ENCODE measurements around the gene PMEL.
"Not testable (repeated sequence)": the region's sequence is repeated elsewhere in the genome, so short reads cannot be mapped to it uniquely, and the experiment has no call there.

PMEL gene

DNA sequence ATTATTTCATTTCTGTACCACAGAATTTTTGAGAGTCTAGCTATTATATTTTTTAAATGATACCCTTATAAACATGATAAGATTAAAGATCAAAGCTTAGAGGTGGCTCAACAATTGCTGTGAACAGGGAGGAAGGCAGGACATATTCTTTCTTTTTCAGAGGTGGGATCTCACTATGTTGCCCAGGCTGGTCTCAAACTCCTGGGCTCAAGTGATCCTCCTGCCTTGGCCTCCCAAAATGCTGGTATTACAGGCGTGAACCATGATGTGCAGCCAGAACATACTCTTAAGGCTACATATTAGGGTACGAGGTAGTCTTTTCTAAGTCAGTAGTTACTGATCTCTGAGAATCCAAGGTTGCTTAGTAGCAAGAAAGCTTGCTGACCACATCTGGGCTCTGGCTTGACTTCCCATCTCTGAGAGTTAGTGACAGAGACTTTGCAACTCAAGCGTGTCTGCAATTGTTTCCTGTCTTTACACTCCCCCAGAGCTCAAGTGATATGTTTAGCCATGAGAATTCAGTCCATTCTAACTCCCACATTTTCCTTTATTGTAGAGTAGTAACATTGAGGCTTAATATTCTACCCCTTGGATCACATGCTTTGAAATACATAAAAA is 16.6 kb upstream of the PMEL start:
- no peak for DNase-seq

DNA sequence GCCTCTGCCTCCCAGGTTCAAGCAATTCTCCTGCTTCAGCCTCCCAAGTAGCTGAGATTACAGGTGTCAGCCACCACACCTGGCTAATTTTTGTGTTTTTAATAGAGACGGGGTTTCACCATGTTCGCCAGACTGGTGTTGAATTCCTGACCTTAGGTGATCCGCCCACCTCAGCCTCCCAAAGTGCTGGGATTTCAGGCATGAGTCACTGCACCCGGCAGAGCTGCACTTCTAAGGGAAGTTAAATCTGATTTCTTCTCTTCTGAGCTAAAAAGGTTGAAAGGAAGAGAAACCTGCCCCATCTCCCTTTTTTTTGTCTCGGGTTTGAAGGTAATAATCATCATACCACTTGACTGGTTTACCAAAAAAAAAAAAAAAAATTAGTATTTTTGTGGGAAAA is 16.0 kb upstream of the PMEL start:
- DNase-seq = not testable (repeated sequence)

DNA sequence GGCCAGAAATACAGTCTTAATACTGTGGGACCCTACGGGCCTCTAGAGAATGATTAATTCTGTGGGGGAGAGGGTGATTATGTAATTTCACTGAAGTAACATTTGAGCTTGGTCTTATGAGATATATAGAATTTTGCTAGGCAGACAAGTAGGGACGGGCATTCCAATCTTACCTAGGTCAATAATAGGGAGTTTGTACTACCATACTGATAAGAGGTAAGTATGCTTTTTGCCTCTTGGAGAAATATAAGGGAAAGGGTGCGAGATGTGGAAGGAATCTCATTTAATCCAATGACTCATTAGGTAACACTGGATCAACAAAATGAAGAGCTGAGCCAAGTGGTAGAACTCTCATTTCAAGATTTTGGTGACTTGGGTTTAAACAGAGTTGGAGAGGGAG is 13.2 kb upstream of the PMEL start:
- DNase-seq = no peak

DNA sequence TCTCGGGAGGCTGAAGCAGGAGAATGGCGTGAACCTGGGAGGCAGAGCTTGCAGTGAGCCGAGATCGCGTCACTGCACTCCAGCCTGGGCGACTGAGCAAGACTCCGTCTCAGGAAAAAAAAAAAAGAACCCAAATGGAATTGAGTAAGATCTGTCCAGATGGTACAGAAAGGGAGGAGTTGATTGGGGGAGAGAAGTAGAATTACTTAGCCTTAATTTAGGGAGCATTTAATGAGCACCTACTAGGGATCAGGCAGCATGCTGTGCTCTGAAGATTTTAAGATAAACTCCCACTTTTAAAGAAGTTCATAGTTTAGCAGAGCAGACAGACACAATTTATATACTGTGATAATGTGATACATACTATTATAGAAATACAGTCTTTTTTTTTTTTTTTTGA is 12.6 kb upstream of the PMEL start:
- DNase-seq = no peak

DNA sequence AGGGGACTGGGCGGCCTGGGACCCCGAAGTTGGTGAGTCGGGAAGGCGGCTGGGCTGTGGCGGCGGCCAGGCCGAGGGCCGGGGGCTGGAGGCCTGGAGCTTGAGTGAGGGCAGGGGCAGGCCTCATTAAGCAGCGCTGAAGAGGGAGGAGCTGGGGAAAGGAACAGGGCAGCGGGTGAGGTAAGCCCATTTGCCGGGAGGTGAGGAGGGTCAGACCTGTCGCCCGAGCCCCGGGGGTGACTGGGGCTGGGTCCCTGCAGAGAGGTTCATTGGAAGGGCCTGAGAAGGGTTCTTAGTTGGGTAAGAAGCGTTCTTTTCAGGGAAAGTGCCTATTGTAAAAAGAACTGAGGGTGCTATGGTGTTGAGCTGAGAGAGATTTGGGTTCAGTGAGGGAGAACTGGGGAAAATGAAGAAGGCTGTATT is 8.5 kb upstream of the PMEL start:
- DNase-seq = peak; percentile 13

DNA sequence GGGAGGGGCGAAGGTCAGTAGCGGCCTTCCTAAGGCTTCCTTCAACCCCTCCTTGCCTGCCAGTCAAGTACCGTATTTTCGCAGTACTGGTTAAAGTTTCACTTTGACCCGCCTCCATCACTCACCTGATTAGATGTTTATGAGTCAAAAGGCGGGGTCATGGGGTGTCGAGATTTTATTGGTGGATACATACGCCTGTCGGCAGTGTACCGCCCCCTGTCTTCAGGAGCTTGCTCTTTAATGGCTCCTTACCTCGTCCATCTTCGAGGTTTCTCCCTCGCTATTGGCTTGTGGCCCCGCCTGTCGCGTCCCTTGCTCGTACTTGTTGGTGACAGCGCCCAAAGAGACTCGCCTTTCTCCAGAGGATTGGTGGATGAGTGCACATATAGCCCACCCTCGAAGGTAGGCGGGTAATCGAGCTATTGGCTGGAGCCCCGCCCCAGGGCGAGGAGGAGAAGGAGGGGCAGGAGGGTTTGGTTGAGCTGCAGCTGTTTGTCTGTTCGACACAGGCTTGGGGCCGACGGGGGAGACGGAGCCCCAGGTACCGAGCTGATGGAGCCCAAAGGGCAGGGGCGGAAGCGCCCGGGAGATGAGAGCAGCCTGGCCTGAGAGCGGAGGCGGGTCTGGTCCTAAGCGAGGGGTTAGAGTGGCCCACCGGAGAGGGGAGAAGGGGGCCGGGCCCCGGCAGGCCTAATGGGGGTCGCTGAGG is 7.9 kb upstream of the PMEL start, which contains the start of gene RAB5B:
TSS of gene RAB5B (plus strand) at position 480 of the 709 bp plus-strand sequence. CDS start 12,883 bp downstream, outside the sequence.
- peak; percentile 93 for DNase-seq

DNA sequence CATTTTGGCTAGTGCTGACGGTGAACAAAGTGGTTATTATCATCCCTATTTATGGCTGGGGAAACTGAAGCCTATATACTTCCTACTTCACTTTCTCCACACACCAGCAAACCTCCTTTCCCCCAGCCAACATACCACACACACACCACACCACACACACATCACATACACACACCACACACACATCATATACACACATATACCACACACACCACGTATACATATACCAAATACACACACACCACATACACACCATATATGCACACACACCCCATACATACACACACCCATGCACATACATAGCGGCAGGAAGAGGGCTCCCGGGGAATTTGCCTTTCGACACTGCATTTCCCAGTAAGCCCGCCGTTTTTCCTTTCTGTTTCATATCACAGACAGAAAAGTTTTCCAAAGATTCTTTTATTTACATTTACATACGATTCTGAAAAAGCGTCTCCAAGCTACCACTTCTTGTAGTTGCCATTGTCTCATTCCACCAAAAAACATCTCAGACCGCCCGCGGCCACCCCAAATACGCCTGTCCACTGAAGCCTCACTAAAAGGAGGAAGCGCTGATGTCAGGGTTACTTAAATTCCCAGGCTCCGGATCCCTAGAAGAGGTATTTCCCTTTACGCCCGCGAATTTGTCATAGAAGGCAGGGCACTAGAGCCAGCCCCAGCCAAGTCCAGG is 7.2 kb upstream of the PMEL start:
- DNase-seq = no peak

DNA sequence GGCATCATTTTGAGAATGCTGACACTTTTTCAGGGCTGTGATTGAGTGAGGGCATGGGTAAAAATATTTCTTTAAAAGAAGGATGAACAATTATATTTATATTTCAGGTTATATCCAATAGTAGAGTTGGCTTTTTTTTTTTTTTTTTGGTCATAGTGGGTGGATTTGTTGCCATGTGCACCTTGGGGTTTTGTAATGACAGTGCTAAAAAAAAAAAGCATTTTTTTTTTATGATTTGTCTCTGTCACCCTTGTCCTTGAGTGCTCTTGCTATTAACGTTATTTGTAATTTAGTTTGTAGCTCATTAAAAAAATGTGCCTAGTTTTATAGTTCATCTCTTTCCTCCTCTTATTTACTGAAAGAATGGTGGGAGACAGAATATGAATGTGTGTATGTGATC is 6.6 kb upstream of the PMEL start:
- DNase-seq = no peak

DNA sequence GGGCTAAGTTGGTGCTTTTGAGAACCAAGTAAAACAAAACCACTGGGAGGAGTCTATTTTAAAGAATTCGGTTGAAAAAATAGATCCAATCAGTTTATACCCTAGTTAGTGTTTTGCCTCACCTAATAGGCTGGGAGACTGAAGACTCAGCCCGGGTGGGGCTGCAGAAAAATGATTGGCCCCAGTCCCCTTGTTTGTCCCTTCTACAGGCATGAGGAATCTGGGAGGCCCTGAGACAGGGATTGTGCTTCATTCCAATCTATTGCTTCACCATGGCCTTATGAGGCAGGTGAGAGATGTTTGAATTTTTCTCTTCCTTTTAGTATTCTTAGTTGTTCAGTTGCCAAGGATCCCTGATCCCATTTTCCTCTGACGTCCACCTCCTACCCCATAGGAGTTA is 6.2 kb upstream of the PMEL start:
- no peak for DNase-seq

DNA sequence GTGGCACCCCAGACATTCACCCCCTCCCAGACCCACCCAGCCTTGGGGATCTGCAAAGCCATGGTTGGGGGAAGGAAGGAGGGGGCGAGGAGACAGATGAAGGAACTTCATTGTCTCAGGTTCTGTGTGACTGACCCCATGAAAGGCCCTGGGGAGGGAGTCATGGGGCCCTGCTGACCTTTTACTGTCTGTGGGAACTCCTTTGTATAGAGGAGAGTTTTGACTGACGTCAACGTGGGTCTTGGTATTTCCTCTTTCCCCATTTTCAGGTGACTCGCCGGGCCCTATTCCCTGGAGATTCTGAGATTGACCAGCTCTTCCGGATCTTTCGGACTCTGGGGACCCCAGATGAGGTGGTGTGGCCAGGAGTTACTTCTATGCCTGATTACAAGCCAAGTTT is 4.9 kb upstream of the PMEL start:
- no peak for DNase-seq

DNA sequence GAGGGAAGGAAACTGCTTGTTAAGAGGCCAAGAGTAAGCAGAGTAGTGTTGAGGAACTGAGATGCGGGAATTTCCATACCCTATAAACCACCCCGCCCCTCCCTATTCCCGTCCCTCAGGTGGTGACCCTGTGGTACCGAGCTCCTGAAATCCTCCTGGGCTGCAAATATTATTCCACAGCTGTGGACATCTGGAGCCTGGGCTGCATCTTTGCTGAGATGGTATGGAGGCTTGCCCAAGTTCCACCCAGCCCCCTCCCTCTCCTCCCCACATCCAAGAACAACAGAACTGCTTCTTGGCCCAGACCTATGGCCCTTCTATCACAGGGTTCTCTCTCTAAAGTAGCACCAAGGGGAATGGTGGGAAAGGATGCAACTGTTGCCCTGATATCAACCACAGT is 3.5 kb upstream of the PMEL start:
- DNase-seq = no peak

DNA sequence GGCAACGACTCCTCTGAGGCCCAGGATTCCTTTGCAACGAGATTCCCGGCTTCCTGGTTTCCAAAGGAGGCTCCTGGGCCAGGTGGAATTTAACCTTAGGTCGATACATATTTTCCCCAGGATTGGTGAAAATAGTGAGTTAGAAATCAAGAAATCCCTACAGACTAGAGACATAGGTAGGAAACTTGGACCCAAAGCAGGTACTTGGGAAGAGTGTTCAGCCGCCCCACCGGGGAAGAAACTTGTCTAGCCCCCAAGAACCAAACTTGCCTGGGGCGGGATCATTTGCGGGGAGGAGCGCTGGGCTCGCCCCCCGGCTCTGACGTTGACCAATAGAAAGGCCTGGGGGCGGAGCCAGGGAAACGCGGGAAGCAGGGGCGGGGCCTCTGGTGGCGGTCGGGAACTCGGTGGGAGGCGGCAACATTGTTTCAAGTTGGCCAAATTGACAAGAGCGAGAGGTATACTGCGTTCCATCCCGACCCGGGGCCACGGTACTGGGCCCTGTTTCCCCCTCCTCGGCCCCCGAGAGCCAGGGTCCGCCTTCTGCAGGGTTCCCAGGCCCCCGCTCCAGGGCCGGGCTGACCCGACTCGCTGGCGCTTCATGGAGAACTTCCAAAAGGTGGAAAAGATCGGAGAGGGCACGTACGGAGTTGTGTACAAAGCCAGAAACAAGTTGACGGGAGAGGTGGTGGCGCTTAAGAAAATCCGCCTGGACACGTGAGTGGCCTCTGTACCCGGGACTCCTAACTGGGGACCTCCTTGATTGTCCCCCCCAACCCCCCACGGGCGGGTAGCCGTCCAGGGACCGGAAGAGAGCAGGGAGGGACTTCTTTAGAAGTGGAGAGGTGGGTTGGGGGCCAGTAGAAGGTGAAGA is 803 bp upstream of the PMEL start, which contains the start of gene CDK2:
TSS of gene CDK2 (plus strand) at position 423 of the 874 bp plus-strand sequence. CDS start at position 602, 179 bp downstream.
- peak; percentile 93 for DNase-seq

DNA sequence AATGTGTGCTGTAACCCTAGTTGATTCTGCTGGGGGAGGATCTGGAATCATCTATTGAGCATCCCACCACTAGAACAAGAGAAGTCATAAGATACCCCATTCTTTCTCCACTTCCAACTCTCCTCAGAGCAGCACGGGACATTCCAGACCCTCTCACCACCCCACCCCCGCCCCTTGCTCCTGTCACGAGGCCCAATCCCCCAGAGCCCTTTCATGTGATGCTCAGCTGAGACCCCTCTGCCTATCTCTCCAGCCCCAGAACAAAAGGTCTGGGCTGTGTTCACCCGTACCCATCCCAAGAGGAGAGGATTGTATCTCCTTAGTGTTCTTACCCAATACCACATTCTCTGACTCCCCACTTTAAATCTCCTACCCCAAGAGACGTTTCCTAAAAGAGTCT is 602 bp downstream of the PMEL start:
- DNase-seq = no peak

DNA sequence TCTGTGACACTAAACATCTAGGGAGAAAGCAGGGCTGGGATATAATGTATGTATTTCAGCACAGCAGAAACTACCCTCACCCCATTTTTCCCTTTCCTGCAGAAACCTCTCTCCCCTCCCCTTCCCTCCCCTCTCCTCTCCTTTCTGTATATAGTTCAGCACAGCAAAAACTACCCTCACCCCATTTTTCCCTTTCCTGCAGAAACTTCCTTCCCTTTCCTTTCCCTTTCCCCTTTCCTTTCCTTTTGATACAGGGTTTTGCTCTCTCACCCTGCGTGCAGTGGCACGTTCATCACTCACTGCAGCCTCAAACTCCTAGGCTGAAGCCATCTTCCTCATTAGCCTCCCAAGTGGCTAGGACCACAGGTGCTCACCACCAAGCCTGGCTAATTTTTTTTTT is 2.1 kb downstream of the PMEL start:
- DNase-seq = no peak

DNA sequence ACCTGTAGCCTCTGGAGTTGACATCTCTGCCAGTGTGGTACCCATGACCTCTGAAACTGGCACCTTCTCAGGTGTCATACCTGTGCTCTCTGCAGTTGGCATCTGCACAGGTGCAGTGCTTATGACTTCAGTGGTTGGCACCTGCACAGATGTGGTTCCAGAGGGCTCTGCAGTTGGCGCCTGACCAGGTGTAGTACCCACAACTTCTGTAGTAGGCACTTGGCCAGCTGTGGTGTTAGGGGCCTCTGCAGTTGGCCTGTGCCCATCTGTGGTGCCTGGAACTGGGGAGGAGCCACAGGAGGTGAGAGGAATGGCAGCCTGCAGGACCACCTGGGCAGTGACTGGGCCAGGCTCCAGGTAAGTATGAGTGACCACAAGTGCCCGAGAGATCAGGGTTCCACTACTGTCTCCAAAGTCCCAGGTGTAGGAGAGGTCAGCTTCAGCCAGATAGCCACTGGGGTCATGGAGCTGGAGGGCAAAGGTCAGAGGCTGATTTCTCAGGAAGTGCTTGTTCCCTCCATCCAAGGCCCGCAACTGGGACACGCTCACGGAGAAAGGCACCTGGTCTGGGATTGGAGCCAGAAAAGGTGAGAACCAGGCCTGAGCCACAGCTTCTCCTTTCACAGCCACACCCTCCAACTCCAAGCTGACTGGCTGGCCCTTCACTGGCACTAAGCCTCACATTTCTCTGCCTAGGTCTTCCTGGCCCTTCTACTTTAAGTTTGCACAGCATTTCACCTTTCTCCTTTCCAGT is 8.6 kb downstream of the PMEL start:
- no peak for DNase-seq

DNA sequence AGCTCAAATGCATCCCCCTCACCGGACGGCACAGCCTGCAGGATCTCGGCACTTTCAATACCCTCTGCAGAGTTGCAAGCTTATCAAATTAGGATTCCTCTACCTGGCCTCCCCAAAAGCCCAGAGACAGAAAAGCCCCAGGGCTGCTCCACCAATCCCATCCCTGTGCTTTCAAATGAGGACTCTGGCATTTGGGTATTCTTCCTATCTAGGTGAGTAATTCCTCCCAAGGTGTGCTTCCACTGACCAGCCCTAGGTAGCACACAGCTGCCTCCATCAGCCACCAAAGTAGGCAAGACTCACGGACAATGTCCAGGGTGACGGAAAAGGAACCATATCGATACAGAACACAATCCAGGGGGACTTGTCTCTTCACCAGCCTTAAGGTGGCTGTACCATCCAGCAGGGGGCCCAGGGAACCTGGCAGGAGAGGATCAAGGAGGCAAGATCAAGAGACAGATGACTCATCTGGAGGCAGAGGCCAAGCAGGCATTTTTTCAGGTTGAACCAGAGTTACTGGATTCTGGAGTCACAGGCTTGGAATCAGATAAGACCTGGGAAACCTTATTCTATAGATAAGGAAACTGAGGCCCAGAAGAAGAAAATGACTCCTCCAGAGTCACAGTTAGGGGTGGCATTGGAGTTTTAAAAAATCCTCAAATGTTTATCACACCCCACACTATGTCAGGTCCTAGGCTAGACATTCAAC is 9.9 kb downstream of the PMEL start:
- DNase-seq = no peak

DNA sequence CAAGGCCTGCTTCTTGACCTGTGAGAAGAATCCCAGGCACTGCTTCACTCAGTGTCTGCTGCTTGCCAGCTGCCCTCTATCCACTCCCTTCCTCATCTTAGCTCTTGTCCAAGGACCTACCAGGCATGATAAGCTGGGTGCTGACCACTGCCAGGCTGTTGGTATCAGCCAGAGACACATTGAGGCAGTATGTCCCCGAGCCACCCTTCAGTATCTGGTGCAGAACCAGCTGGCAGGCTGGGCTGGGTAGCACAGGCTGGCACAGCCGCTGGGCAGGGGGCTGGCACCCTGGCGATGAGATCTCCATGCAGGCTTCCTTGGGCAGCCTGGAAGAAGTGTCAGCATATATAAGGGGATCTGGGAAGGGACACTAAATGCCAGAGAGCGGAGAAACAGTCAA is 10.5 kb downstream of the PMEL start:
- DNase-seq = no peak

DNA sequence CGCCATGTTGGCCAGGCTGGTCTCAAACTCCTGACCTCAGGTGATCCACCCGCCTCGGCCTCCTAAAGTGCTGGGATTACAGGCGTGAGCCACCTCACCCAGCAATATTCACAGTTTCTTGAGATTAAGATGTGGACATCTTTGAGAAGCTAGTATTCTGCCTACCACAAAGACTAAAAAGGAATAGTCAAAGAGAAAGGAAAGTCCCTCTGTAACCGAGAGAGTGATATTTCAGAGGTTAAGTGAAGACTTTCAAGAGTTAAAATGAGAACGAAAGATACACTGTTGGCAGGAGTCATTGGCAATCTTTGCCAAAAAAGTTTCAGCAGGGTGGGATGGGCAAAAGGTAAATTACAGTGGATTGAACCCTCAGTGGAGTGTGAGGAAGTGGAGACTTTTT is 19.3 kb downstream of the PMEL start:
- DNase-seq = no peak

DNA sequence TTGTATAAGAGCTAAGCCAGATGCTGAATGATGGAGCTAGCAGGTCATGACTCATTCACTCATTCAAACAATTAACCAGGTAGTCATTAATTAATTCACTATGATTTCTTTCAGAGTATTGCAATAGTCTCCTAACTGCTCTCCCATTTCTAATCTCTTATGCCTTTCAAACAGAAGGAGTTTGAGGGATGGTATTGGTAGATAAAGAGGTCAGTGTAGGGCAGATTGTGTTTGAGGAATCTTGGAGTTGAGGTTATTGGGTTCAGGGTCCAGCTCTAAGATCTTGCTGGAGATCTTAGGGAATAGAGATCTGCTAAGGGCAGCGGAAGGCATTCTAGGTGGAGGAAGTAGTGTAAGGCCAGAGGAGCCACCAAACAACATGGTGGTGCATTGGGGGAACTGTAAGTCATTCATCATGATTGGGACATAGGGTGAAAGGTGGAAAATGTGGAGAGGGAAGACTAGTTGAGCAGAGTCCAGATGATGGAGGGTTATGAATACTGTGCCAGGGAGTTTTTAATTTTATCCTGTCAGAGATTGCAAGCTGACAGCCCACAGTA is 23.2 kb downstream of the PMEL start:
- no peak for DNase-seq

DNA sequence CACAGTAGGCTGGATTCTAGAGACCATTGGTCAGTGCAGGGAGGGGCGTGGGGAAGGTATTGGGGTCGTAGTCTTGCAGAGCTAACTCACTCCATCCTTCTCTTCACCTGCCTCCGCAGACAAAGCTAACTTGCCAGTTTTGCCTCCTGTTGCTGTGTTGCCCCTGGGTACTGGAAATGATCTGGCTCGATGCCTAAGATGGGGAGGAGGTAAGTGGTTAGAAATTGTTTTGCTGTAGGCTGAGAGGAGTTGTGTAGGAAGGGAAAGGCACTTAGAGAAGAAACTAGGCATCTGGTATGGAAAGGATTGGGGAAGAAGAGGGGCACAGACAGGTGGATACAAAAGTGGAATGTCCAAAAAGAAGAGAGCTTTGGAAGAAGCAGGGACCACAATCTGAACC is 23.8 kb downstream of the PMEL start:
- no peak for DNase-seq

DNA sequence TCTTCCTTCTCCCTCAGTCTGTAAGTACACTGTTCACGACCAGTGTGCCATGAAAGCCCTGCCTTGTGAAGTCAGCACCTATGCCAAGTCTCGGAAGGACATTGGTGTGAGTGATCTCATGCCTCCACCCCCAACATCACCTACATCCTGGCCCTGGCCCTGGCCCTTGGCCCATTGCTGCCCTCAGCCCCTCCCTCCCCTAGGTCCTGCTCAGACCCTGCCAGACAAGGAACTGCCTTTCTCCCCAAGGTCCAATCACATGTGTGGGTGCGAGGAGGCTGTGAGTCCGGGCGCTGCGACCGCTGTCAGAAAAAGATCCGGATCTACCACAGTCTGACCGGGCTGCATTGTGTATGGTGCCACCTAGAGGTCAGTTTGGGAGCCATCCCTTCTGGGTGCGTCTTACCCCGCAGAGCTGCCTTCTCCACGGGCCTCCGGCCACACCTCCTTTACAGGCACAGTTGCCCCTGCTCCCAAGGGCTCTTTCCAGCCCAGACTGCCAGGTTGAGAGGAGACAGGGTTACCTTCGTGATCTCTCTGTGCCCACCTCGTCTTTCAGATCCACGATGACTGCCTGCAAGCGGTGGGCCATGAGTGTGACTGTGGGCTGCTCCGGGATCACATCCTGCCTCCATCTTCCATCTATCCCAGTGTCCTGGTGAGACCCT is 25.6 kb downstream of the PMEL start:
- DNase-seq = peak; percentile 74
